SK-N-SH (cell line): ENCODE data around the gene C11orf86. TPM values are rescaled to one million over a fixed set of nuclear protein-coding genes. Genes with fewer than 3 reads are reported as not detected.

Source experiments
- CTCF ChIA-PET: fragments of 300-600, 350-600 bp; formaldehyde crosslinking; extraction: SDS; loops from one replicate; lab custom pipeline; 2021; lab: Yijun Ruan, JAX
- POLR2A ChIA-PET: fragments of 350-600 bp; sonication (Branson Sonifier 250); formaldehyde crosslinking; extraction: SDS; loops from one replicate; lab custom pipeline; 2020; ENCODE audit warnings: antibody characterized with exemption, inconsistent platforms; lab: Yijun Ruan, JAX
- DNase-seq: peaks from one replicate; pipeline ENCODE4 v3.0.0; 2012
- H2AFZ ChIP-seq: fragments of 200-600 bp; sonication (generic); 2 replicates; pipeline ENCODE4 v1.8.1; 2016; ENCODE audit warnings: antibody characterized with exemption, mild to moderate bottlenecking, low read depth
- H3F3A ChIP-seq: fragments of 200-600 bp; sonication (generic); replicated peaks from 2 replicates; pipeline ENCODE3; 2016; ENCODE audit warnings: antibody characterized with exemption, mild to moderate bottlenecking; ENCODE audit not compliant: insufficient read depth
- H3K27ac ChIP-seq, 2 experiments: fragments of 200-500 bp in 1 of 2; fragments of 200-600 bp in 1 of 2; sonication (Bioruptor generic) in 1 of 2; sonication (generic), shearing (Covaris generic) in 1 of 2; 2 replicates each; pipeline versions ENCODE4 v1.5.1 to v1.6.1; 2014 to 2016; ENCODE audit warnings: low read depth in 2 of 2, inconsistent platforms in 1 of 2, low read length in 1 of 2, mild to moderate bottlenecking in 1 of 2, mixed read lengths in 1 of 2
- H3K27me3 ChIP-seq: fragments of 200-600 bp; sonication (generic), shearing (Covaris generic); 2 replicates; pipeline ENCODE4 v1.6.1; 2016; ENCODE audit warnings: mixed run types; ENCODE audit not compliant: insufficient read depth
- H3K36me3 ChIP-seq, 2 experiments: fragments of 200-500 bp in 1 of 2; fragments of 200-600 bp in 1 of 2; sonication (Bioruptor generic) in 1 of 2; sonication (generic) in 1 of 2; replicated peaks in 1 of 2; 2 replicates each; pipeline versions ENCODE3 to v1.5.1; 2014 to 2016; ENCODE audit warnings: low read length in 1 of 2, mild to moderate bottlenecking in 1 of 2; ENCODE audit not compliant: insufficient read depth in 2 of 2, control insufficient read depth in 1 of 2
- H3K4me1 ChIP-seq, 2 experiments: fragments of 200-500 bp in 1 of 2; fragments of 200-600 bp in 1 of 2; sonication (Bioruptor generic) in 1 of 2; sonication (generic), shearing (Covaris generic) in 1 of 2; 2 replicates each; pipeline versions ENCODE4 v1.5.1 to v1.6.1; 2014 to 2016; ENCODE audit warnings: low read depth in 1 of 2, low read length in 1 of 2, mixed run types in 1 of 2; ENCODE audit not compliant: insufficient read depth in 2 of 2, control insufficient read depth in 1 of 2
- H3K4me2 ChIP-seq: fragments of 200-600 bp; sonication (generic), shearing (Covaris generic); 2 replicates; pipeline ENCODE4 v1.6.1; 2017; ENCODE audit warnings: mixed run types
- H3K4me3 ChIP-seq, 2 experiments: fragments of 200-500 bp in 1 of 2; fragments of 200-600 bp in 1 of 2; sonication (Bioruptor generic) in 1 of 2; sonication (generic), shearing (Covaris generic) in 1 of 2; 2 replicates each; pipeline versions ENCODE4 v1.5.1 to v1.8.1; 2014 to 2016; ENCODE audit warnings: low read depth in 2 of 2, inconsistent platforms in 1 of 2, low read length in 1 of 2, mild to moderate bottlenecking in 1 of 2, mixed read lengths in 1 of 2, moderate library complexity in 1 of 2
- H3K79me2 ChIP-seq: fragments of 200-600 bp; sonication (generic); 2 replicates; pipeline ENCODE4 v1.8.1; 2017; ENCODE audit warnings: mild to moderate bottlenecking; ENCODE audit not compliant: insufficient read depth
- H3K9ac ChIP-seq: fragments of 200-600 bp; sonication (generic); 2 replicates; pipeline ENCODE4 v1.6.1; 2017; ENCODE audit warnings: mixed run types
- H3K9me2 ChIP-seq: fragments of 200-600 bp; sonication (generic); 2 replicates; pipeline ENCODE4 v1.6.1; 2017; ENCODE audit warnings: mixed run types
- H3K9me3 ChIP-seq: fragments of 200-600 bp; sonication (generic); 2 replicates; pipeline ENCODE4 v1.6.1; 2017; ENCODE audit warnings: mixed run types, mild to moderate bottlenecking, moderate library complexity
- H4K20me1 ChIP-seq: fragments of 200-600 bp; sonication (generic); 2 replicates; pipeline ENCODE4 v1.6.1; 2017; ENCODE audit warnings: mild to moderate bottlenecking, mixed run types; ENCODE audit not compliant: insufficient read depth
- CTCF ChIP-seq: fragments of 200-600 bp; sonication (generic); IDR thresholded peaks from 2 replicates; pipeline ENCODE4 v1.6.1; 2017; ENCODE audit warnings: antibody characterized with exemption, mild to moderate bottlenecking, moderate library complexity
- PBX3 ChIP-seq: IDR thresholded peaks from 2 replicates; pipeline ENCODE4; 2012
- RFX5 ChIP-seq: IDR thresholded peaks from 2 replicates; pipeline ENCODE4 v1.6.1; 2012; ENCODE audit warnings: mild to moderate bottlenecking, improper control_type of control experiment, low read length
- YY1 ChIP-seq: IDR thresholded peaks from 2 replicates; pipeline ENCODE4 v1.4.0; 2012; ENCODE audit warnings: low read depth, mild to moderate bottlenecking
- WGBS: methylation state at CpG from one replicate; pipeline ENCODE4 v1.1.6; 2017; ENCODE audit warnings: low lambda C conversion rate; 5-methylcytosine and 5-hydroxymethylcytosine counted together
- polyA plus RNA-seq, 3 experiments: library from polyadenylated mRNA; depleted of rRNA; stranded (reverse); fragments of >200 nt; gene quantifications; 2 replicates each; pipeline ENCODE4 v1.2.3, GENCODE V29; 2012
- TF ChIP-seq, protein P1 (sequence below): fragments of 150-350 bp; IDR thresholded peaks from 2 replicates; pipeline ENCODE4 v1.6.1; 2016; ENCODE audit warnings: mild to moderate bottlenecking, low read depth, low read length

C11orf86 gene
- polyA plus RNA-seq, 1 of the 3 experiments (the other 2 are of a cell fraction) = 0.08 TPM

- 89% methylated on average over 3 of the region's 5 CpGs for WGBS
- Histone ChIP-seq H3K4me2 (0 out of 2 replicates have a peak overlapping the region, but pooled peaks have one; percentile 5), H3K9me2 (no peaks in the 10 kb centered on the region)
These were observed 8.3 kb downstream of the C11orf86 start for GRCh38 chr11:66983275-66983924.

More at GRCh38 chr11:66983275-66983924, 8.3 kb downstream of the C11orf86 start:
- no peaks in the 10 kb centered on the region for H3K36me3 ChIP-seq
- TF ChIP-seq YY1 (no peak), PBX3 (no peak), RFX5 (no peak), CTCF (no peak)
- TF ChIP-seq, protein P1, sequence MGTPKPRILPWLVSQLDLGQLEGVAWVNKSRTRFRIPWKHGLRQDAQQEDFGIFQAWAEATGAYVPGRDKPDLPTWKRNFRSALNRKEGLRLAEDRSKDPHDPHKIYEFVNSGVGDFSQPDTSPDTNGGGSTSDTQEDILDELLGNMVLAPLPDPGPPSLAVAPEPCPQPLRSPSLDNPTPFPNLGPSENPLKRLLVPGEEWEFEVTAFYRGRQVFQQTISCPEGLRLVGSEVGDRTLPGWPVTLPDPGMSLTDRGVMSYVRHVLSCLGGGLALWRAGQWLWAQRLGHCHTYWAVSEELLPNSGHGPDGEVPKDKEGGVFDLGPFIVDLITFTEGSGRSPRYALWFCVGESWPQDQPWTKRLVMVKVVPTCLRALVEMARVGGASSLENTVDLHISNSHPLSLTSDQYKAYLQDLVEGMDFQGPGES = no peak
- TF ChIP-seq, all 33 proteins: peak for 0
- DNase-seq = no peak
- H3K4me3 ChIP-seq = no peak overlapping the region
- no peak overlapping the region for H3K27ac ChIP-seq
- H3K9me3 ChIP-seq = no peaks in the 10 kb centered on the region
- ChIA-PET CTCF (interaction anchor here (3.4 kb wide), 1 partner anchor 7 kb away, joined by 20 read pairs; no protein-coding TSS in a partner anchor), POLR2A (no interaction called here)
- H3K4me1 ChIP-seq = peaks cover 9 to 13% of the 10 kb centered on the region in 2 experiments; a peak in 2 of 4 replicates
- H2AFZ ChIP-seq = no peak overlapping the region
- no peak overlapping the region for H3K9ac ChIP-seq
- H3K79me2 ChIP-seq = no peaks in the 10 kb centered on the region
- H3F3A ChIP-seq = no peaks in the 10 kb centered on the region
- no peaks in the 10 kb centered on the region for H3K27me3 ChIP-seq
- H4K20me1 ChIP-seq = no peaks in the 10 kb centered on the region
